ELF-1 (cell line): ENCODE measurements around the gene PPP2R1A.

Source experiments
- DNase-seq: peaks from one replicate; pipeline ENCODE4 v3.0.0-alpha.2; 2016; ENCODE audit warnings: low read depth, low spot score

The PPP2R1A gene

GRCh38 chr19:52189735-52190486, at the start of gene PPP2R1A:
Gene PPP2R1A, plus strand, starts transcription at chr19:52190052. Its CDS starts 45 bp downstream, at chr19:52190097.
- DNase-seq = peak; percentile 100

- DNase-seq = no peak
Measured at GRCh38 chr19:52141203-52141602, 48.6 kb upstream of the PPP2R1A start.

DNA sequence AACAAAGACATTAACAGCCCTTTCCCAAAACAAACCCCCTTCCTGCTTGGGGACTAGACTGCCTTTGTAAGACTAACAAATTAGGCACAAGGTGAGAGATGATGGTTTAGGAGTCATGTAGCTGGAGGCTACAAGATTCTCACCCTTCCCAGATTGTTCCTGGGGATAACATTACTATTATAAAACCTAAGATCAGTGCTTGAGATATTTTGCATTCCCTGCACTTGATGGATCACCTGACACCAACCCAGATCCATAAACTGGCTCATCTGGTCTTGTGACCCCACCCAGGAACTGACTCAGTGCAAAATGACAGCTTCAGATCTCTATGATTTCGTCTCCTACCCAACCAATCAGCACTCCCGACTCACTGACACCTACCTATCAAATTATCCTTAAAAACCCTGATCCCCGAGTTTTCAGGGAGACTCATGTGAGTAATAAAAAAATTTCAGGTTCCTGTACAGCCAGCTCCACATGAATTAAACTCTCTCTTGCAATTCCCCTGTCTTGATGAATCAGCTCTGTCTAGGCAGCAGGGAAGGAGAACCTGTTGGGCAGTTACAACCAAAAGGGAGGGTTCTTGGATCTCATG, 47.8 kb upstream of the PPP2R1A start:
- DNase-seq = peak; percentile 2

- no peak for DNase-seq
Measured at GRCh38 chr19:52148256-52148655, 41.6 kb upstream of the PPP2R1A start.

- DNase-seq = no peak
Measured at GRCh38 chr19:52155596-52156359, 34.1 kb upstream of the PPP2R1A start.

GRCh38 chr19:52170304-52170703, 19.5 kb upstream of the PPP2R1A start:
- no peak for DNase-seq

- DNase-seq = no peak
Measured at GRCh38 chr19:52170863-52171320, 19.0 kb upstream of the PPP2R1A start.

- peak; percentile 81 for DNase-seq
Measured at GRCh38 chr19:52171321-52172169, 18.3 kb upstream of the PPP2R1A start, which contains the start of gene ZNF836. Gene ZNF836, minus strand, starts transcription at chr19:52171621. Its CDS starts 3,549 bp downstream, at chr19:52168072.

DNA sequence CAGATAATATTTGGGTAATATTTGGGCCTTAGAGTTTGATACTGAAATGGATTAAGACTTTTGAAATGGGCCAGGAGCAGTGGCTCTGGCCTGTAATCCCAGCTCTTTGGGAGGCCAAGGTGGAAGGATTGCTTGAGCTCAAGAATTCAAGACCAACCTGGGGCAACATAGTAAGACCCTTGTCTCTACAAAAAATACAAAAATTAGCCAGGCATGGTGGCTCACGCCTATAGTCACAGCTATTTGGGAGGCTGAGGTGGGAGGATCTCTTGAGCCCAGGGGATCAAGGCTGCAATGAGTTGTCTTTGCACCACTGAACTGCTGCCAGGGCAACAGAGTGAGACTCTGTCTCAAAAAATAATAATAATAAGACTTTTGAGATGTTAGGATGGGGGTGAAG, 17.5 kb upstream of the PPP2R1A start:
- DNase-seq = no peak

- DNase-seq = peak; percentile 88
Measured at GRCh38 chr19:52176574-52176973, 13.3 kb upstream of the PPP2R1A start.

- no peak for DNase-seq
Measured at GRCh38 chr19:52187407-52187806, 2.4 kb upstream of the PPP2R1A start.

GRCh38 chr19:52188822-52189734, 774 bp upstream of the PPP2R1A start:
- no peak for DNase-seq

DNA sequence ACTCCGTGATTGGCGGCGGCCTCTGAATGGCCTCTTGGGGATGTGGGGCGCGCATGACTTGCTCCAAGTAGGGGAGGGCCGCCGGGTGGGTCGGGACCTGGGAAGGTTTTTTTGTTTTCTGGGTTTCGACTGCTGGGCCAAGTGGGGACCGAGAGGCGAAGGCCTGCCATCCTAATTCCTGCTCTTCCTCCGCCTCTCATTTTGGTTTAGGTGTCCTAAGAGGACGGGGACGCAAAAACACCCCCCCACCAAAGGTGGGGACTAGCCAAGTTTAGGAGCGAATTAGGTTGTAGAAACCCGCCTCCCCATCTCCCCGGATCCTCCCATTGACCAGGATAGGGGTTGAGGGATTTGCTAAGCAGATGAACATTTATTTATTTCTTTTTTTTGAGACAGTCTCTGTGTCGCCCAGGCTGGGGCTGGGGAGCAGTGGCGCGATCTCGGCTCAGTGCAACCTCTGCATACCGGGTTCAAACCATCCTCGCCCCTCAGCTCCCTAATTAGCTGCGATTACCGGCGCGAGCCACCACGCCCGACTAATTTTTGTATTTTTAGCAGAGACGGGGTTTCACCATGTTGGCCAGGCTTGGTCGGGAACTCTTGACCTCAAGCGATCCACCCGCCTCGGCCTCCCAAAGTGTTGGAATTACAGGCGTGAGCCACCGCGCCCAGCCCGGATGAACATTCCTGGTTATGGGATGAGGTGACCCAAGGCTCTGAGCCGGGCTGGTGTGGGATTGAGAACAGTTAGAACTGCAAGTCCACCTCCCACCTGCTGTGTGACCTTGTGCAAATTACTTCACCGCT, 838 bp downstream of the PPP2R1A start:
- peak; percentile 52 for DNase-seq

GRCh38 chr19:52191389-52191788, 1.5 kb downstream of the PPP2R1A start:
- no peak for DNase-seq

- DNase-seq = no peak
Measured at GRCh38 chr19:52191951-52192350, 2.1 kb downstream of the PPP2R1A start.

GRCh38 chr19:52196256-52196967, 6.6 kb downstream of the PPP2R1A start:
- no peak for DNase-seq

DNA sequence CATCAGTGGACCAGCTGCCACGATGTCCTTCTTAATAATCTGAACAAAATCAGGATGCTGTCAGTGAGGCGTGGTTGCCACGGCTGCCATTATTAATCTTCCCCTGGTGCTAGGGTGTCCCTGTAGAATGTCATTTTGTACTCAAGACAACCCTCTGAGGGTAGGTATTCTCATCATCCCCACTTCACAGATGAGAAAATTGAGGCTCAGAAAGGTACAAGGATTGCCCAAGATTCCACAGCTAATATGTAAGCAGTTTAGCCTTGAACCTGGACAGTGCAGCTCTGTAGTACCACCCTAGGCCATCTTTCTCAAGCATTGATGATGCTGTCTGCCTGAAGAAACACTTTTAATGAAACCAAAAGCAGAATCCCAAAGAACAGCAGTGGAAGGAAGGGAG, 8.1 kb downstream of the PPP2R1A start:
- no peak for DNase-seq

GRCh38 chr19:52198678-52199077, 8.8 kb downstream of the PPP2R1A start:
- no peak for DNase-seq

- no peak for DNase-seq
Measured at GRCh38 chr19:52200044-52200443, 10.2 kb downstream of the PPP2R1A start.
